ENCODE measurements around the gene IRF2BP2.
"Not testable (repeated sequence)": the region's sequence is repeated elsewhere in the genome, so short reads cannot be mapped to it uniquely, and the experiment has no call there.

Gene IRF2BP2

GRCh38 chr1:234600418-234601281 lies 9.3 kb downstream of the IRF2BP2 start:
- peak overlapping the region; percentile 8 for H3K4me3 ChIP-seq (ENCODE audit: insufficient read depth, low read depth, low read length, poor library complexity, severe bottlenecking)
- no peaks in the 10 kb centered on the region for H3K36me3 ChIP-seq (ENCODE audit: control insufficient read depth, insufficient read depth, low read length)
- H3K27me3 ChIP-seq (replicated peaks; ENCODE audit: control insufficient read depth, insufficient read depth, low read length, poor library complexity, severe bottlenecking) = no peaks in the 10 kb centered on the region
- peak overlapping the region; percentile 98 for H3K27ac ChIP-seq (ENCODE audit: insufficient read depth, low read length, poor library complexity, severe bottlenecking)
- peak in 1 of 3 donors; percentile 11 for DNase-seq
- H3K4me1 ChIP-seq (ENCODE audit: control insufficient read depth, insufficient read depth, low read length, poor library complexity, severe bottlenecking) = peaks cover 36% of the 10 kb centered on the region
- H3K9me3 ChIP-seq (ENCODE audit: control insufficient read depth, low read length) = no peaks in the 10 kb centered on the region

- Histone ChIP-seq H3K4me3 (ENCODE audit: insufficient read depth, low read depth, low read length, poor library complexity, severe bottlenecking) (peak overlapping the region; percentile 37), H3K9me3 (ENCODE audit: control insufficient read depth, low read length) (no peaks in the 10 kb centered on the region), H3K36me3 (ENCODE audit: control insufficient read depth, insufficient read depth, low read length) (no peaks in the 10 kb centered on the region), H3K4me1 (ENCODE audit: control insufficient read depth, insufficient read depth, low read length, poor library complexity, severe bottlenecking) (peaks cover 36% of the 10 kb centered on the region), H3K27me3 (replicated peaks; ENCODE audit: control insufficient read depth, insufficient read depth, low read length, poor library complexity, severe bottlenecking) (no peaks in the 10 kb centered on the region), H3K27ac (ENCODE audit: insufficient read depth, low read length, poor library complexity, severe bottlenecking) (peak overlapping the region; percentile 98)
- peak; percentile 69 to 79 (median 77) for DNase-seq
These were observed 10.2 kb downstream of the IRF2BP2 start for GRCh38 chr1:234599617-234600417.

- H3K9me3 ChIP-seq (ENCODE audit: control insufficient read depth, low read length) = no peaks in the 10 kb centered on the region
- no peak for DNase-seq
- H3K27ac ChIP-seq (ENCODE audit: insufficient read depth, low read length, poor library complexity, severe bottlenecking) = peak overlapping the region; percentile 98
- peaks cover 36% of the 10 kb centered on the region for H3K4me1 ChIP-seq (ENCODE audit: control insufficient read depth, insufficient read depth, low read length, poor library complexity, severe bottlenecking)
- H3K27me3 ChIP-seq (replicated peaks; ENCODE audit: control insufficient read depth, insufficient read depth, low read length, poor library complexity, severe bottlenecking) = no peaks in the 10 kb centered on the region
- H3K4me3 ChIP-seq (ENCODE audit: insufficient read depth, low read depth, low read length, poor library complexity, severe bottlenecking) = peak overlapping the region; percentile 37
- H3K36me3 ChIP-seq (ENCODE audit: control insufficient read depth, insufficient read depth, low read length) = no peaks in the 10 kb centered on the region
These were observed 10.9 kb downstream of the IRF2BP2 start for GRCh38 chr1:234598974-234599616.

- H3K27me3 ChIP-seq (replicated peaks; ENCODE audit: control insufficient read depth, insufficient read depth, low read length, poor library complexity, severe bottlenecking) = no peaks in the 10 kb centered on the region
- H3K4me1 ChIP-seq (ENCODE audit: control insufficient read depth, insufficient read depth, low read length, poor library complexity, severe bottlenecking) = peaks cover 28% of the 10 kb centered on the region
- H3K36me3 ChIP-seq (ENCODE audit: control insufficient read depth, insufficient read depth, low read length) = no peaks in the 10 kb centered on the region
- H3K9me3 ChIP-seq (ENCODE audit: control insufficient read depth, low read length) = no peaks in the 10 kb centered on the region
- peak; percentile 24 to 36 (median 30) for DNase-seq
- H3K27ac ChIP-seq (ENCODE audit: insufficient read depth, low read length, poor library complexity, severe bottlenecking) = no peak overlapping the region
- H3K4me3 ChIP-seq (ENCODE audit: insufficient read depth, low read depth, low read length, poor library complexity, severe bottlenecking) = no peak overlapping the region
These were observed 12.1 kb downstream of the IRF2BP2 start for GRCh38 chr1:234597894-234598293.

GRCh38 chr1:234595899-234596298 lies 14.1 kb downstream of the IRF2BP2 start:
- Histone ChIP-seq H3K9me3 (ENCODE audit: control insufficient read depth, low read length) (no peaks in the 10 kb centered on the region), H3K27ac (ENCODE audit: insufficient read depth, low read length, poor library complexity, severe bottlenecking) (no peak overlapping the region), H3K4me1 (ENCODE audit: control insufficient read depth, insufficient read depth, low read length, poor library complexity, severe bottlenecking) (peaks cover 13% of the 10 kb centered on the region), H3K27me3 (replicated peaks; ENCODE audit: control insufficient read depth, insufficient read depth, low read length, poor library complexity, severe bottlenecking) (no peaks in the 10 kb centered on the region), H3K4me3 (ENCODE audit: insufficient read depth, low read depth, low read length, poor library complexity, severe bottlenecking) (no peak overlapping the region), H3K36me3 (ENCODE audit: control insufficient read depth, insufficient read depth, low read length) (no peaks in the 10 kb centered on the region)
- no peak for DNase-seq

- not testable (repeated sequence) for H3K27ac ChIP-seq (ENCODE audit: insufficient read depth, low read length, poor library complexity, severe bottlenecking); H3K4me3 ChIP-seq (ENCODE audit: insufficient read depth, low read depth, low read length, poor library complexity, severe bottlenecking); H3K36me3 ChIP-seq (ENCODE audit: control insufficient read depth, insufficient read depth, low read length); H3K27me3 ChIP-seq (replicated peaks; ENCODE audit: control insufficient read depth, insufficient read depth, low read length, poor library complexity, severe bottlenecking); H3K9me3 ChIP-seq (ENCODE audit: control insufficient read depth, low read length); DNase-seq; H3K4me1 ChIP-seq (ENCODE audit: control insufficient read depth, insufficient read depth, low read length, poor library complexity, severe bottlenecking)
These were observed 15.4 kb downstream of the IRF2BP2 start for GRCh38 chr1:234594575-234594974.

GRCh38 chr1:234593771-234594504 lies 16.0 kb downstream of the IRF2BP2 start:
- no peak for DNase-seq
- Histone ChIP-seq H3K9me3 (ENCODE audit: control insufficient read depth, low read length) (no peaks in the 10 kb centered on the region), H3K4me1 (ENCODE audit: control insufficient read depth, insufficient read depth, low read length, poor library complexity, severe bottlenecking) (peaks cover 3% of the 10 kb centered on the region), H3K36me3 (ENCODE audit: control insufficient read depth, insufficient read depth, low read length) (no peaks in the 10 kb centered on the region), H3K4me3 (ENCODE audit: insufficient read depth, low read depth, low read length, poor library complexity, severe bottlenecking) (no peak overlapping the region), H3K27ac (ENCODE audit: insufficient read depth, low read length, poor library complexity, severe bottlenecking) (no peak overlapping the region), H3K27me3 (replicated peaks; ENCODE audit: control insufficient read depth, insufficient read depth, low read length, poor library complexity, severe bottlenecking) (no peaks in the 10 kb centered on the region)

- Histone ChIP-seq H3K27ac (ENCODE audit: insufficient read depth, low read length, poor library complexity, severe bottlenecking) (no peak overlapping the region), H3K36me3 (ENCODE audit: control insufficient read depth, insufficient read depth, low read length) (no peaks in the 10 kb centered on the region), H3K4me3 (ENCODE audit: insufficient read depth, low read depth, low read length, poor library complexity, severe bottlenecking) (no peak overlapping the region), H3K4me1 (ENCODE audit: control insufficient read depth, insufficient read depth, low read length, poor library complexity, severe bottlenecking) (no peaks in the 10 kb centered on the region), H3K27me3 (replicated peaks; ENCODE audit: control insufficient read depth, insufficient read depth, low read length, poor library complexity, severe bottlenecking) (no peaks in the 10 kb centered on the region), H3K9me3 (ENCODE audit: control insufficient read depth, low read length) (no peaks in the 10 kb centered on the region)
- DNase-seq = no peak
These were observed 16.9 kb downstream of the IRF2BP2 start for GRCh38 chr1:234593109-234593508.

- H3K27me3 ChIP-seq (replicated peaks; ENCODE audit: control insufficient read depth, insufficient read depth, low read length, poor library complexity, severe bottlenecking) = no peaks in the 10 kb centered on the region
- no peaks in the 10 kb centered on the region for H3K36me3 ChIP-seq (ENCODE audit: control insufficient read depth, insufficient read depth, low read length)
- H3K9me3 ChIP-seq (ENCODE audit: control insufficient read depth, low read length) = no peaks in the 10 kb centered on the region
- no peak overlapping the region for H3K27ac ChIP-seq (ENCODE audit: insufficient read depth, low read length, poor library complexity, severe bottlenecking)
- DNase-seq = no peak
- no peak overlapping the region for H3K4me3 ChIP-seq (ENCODE audit: insufficient read depth, low read depth, low read length, poor library complexity, severe bottlenecking)
- no peaks in the 10 kb centered on the region for H3K4me1 ChIP-seq (ENCODE audit: control insufficient read depth, insufficient read depth, low read length, poor library complexity, severe bottlenecking)
These were observed 17.7 kb downstream of the IRF2BP2 start for GRCh38 chr1:234592240-234592639.
